HCT116 (cell line): ENCODE results near the gene MYH10.

Experiments used
- ATF3 ChIP-seq: IDR thresholded peaks from 2 replicates; pipeline ENCODE4 v1.6.1; 2012
- CEBPB ChIP-seq: IDR thresholded peaks from 2 replicates; pipeline ENCODE4 v1.6.1; 2012; ENCODE audit warnings: low read depth
- CTCF ChIP-seq, 3 experiments: fragments of 200-600 bp in 1 of 3; sonication (generic) in 1 of 3; IDR thresholded peaks in 2 of 3; conservative IDR thresholded peaks in 1 of 3; 2 replicates each; pipeline ENCODE4 v1.5.1; 2012 to 2017; ENCODE audit warnings: low read depth in 2 of 3, low read length in 2 of 3, antibody characterized with exemption in 1 of 3, borderline replicate concordance in 1 of 3, control low read depth in 1 of 3, mild to moderate bottlenecking in 1 of 3, mixed read lengths in 1 of 3, mixed run types in 1 of 3, moderate library complexity in 1 of 3; ENCODE audit not compliant: insufficient read depth in 1 of 3
- EZH2 ChIP-seq: fragments of 200-600 bp; sonication (generic); IDR thresholded peaks from 2 replicates; pipeline ENCODE4 v1.6.1; 2017; ENCODE audit warnings: antibody characterized with exemption, mixed run types
- FOSL1 ChIP-seq: IDR thresholded peaks from 2 replicates; pipeline ENCODE4 v1.6.1; 2012; ENCODE audit warnings: low read depth
- JUND ChIP-seq: IDR thresholded peaks from 2 replicates; pipeline ENCODE4 v1.6.1; 2012
- POLR2A ChIP-seq: IDR thresholded peaks from 2 replicates; pipeline ENCODE4 v1.7.0; 2011; ENCODE audit warnings: borderline replicate concordance; ENCODE audit not compliant: insufficient read depth, insufficient read length; ENCODE audit errors: extremely low read depth
- POLR2AphosphoS5 ChIP-seq: IDR thresholded peaks from 2 replicates; pipeline ENCODE4 v1.6.1; 2011; ENCODE audit warnings: mild to moderate bottlenecking, low read depth, low read length, moderate library complexity
- RAD21 ChIP-seq: IDR thresholded peaks from 2 replicates; pipeline ENCODE4 v1.6.1; 2012; ENCODE audit warnings: low read depth, mild to moderate bottlenecking
- REST ChIP-seq: IDR thresholded peaks from 2 replicates; pipeline ENCODE4 v1.6.1; 2012; ENCODE audit warnings: low read depth
- SIN3A ChIP-seq: IDR thresholded peaks from 2 replicates; pipeline ENCODE4 v1.6.1; 2012; ENCODE audit warnings: low read depth
- ZNF274 ChIP-seq: fragments of 200-500 bp; sonication (Bioruptor generic); IDR thresholded peaks from 2 replicates; pipeline ENCODE4 v1.6.1; 2014; ENCODE audit warnings: mild to moderate bottlenecking, low read depth, low read length, inconsistent platforms

- TF ChIP-seq CTCF (IDR thresholded peaks at IDR 0.05 in 2 of 3, conservative IDR thresholded peaks at IDR 0.05 in 1 of 3; ENCODE audit: borderline replicate concordance in 1 of 3, insufficient read depth in 1 of 3, low read depth in 2 of 3, low read length in 2 of 3) (no peak), EZH2 (no peak), RAD21 (no peak), JUND (no peak), POLR2AphosphoS5 (no peak), SIN3A (no peak), POLR2A (no peak), REST (no peak), ZNF274 (no peak), CEBPB (no peak), FOSL1 (no peak), ATF3 (no peak)
Measured at GRCh38 chr17:8445536-8445935, 185.0 kb downstream of the MYH10 start.
